HG03159 (cell line): ENCODE measurements around the gene NRBF2.
"Not testable (repeated sequence)": the region's sequence is repeated elsewhere in the genome, so short reads cannot be mapped to it uniquely, and the experiment has no call there.

Experiments
- ATAC-seq: cut with Tn5 transposase; IDR thresholded peaks from one replicate; pipeline ENCODE4 v1.9.1; 2021; ENCODE audit warnings: mild to moderate bottlenecking, moderate library complexity; ENCODE audit not compliant: unreplicated experiment

NRBF2 gene

DNA sequence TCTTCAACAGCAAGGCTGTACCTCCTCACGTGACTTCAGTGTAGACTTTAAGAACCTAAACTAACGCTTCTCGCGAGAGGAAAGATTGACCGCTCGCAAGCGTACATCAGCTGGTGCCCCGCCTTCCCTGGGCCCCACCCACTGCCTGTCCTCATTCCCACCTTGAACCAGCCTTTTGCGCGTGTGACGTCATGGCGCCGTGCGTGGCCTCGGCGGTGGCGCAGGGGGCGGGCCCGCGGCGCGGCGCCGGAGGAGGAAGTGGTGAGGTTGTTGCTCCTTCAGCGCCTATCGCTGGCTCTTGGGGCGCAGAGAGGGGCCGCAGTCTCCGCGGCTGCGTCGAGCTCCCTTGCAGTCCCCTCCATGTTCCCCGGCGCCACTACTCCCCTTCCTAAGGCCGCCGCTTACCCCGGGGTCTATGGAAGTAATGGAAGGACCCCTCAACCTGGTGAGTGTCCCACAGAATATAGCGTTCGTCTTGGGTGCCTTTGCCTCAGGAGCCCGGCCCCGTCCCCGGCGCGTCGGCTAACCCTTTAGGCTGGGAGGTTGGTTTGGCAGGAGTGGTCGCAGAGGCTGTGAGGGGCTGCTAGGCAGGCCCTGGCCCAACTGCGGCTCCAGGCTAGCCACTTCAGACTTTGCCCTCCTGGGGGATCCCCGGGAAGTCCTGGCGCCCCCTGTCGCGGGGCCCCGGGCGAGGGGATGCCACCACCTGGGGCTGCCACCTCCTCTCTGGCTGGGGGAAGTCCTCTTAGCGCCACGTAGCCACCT, at the start of gene NRBF2:
Gene NRBF2 (plus strand): TSS at position 273 of the 765 bp plus-strand sequence. CDS start 143 bp downstream, at position 416.
- peak; percentile 97 for ATAC-seq

GRCh38 chr10:63083406-63083805, 49.7 kb upstream of the NRBF2 start:
- ATAC-seq: not testable (repeated sequence)

GRCh38 chr10:63083904-63084689, 49.0 kb upstream of the NRBF2 start:
- peak; percentile 77 for ATAC-seq

GRCh38 chr10:63084690-63085382, 48.3 kb upstream of the NRBF2 start:
- ATAC-seq: no peak

- ATAC-seq: no peak
Measured at GRCh38 chr10:63093227-63093626, 39.9 kb upstream of the NRBF2 start.

DNA sequence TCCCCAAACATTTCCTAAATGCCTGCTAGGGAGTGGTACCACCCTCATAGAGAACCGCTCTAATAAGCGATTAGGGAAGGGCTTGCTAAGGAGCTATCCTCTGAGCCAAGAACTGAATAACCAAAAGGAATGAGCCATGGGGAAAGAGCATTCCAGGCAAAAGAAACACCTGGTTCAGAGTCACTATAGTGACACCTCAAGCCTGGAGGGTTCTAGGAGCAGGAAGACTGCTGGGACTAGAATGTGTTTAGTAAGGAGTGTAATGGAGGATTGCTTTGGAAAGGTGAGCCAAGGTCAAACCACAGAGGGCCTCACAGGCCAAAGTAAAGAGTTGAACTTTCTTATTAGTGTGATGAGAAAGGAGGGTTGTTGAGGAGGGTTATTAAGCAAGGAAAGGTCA, 38.7 kb upstream of the NRBF2 start:
- no peak for ATAC-seq

DNA sequence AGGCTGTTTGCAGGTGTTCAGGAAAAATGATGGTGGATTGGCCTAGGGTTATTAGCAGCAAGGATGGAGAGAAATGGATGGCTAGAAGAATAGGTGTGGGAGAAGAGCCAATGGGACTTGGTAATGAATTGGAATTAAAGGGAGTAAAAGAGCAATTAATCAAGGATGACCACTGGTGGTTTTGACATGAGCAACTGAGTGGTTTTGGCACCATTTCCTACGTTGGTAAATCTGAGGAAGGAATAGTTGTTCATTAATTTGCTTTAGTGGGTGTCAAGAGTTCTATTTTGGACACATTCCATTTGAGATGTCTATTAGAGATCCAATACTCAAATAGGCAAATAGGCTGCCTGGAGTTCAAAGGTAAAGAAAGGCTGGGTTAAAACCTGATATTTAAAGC, 38.2 kb upstream of the NRBF2 start:
- ATAC-seq: no peak

DNA sequence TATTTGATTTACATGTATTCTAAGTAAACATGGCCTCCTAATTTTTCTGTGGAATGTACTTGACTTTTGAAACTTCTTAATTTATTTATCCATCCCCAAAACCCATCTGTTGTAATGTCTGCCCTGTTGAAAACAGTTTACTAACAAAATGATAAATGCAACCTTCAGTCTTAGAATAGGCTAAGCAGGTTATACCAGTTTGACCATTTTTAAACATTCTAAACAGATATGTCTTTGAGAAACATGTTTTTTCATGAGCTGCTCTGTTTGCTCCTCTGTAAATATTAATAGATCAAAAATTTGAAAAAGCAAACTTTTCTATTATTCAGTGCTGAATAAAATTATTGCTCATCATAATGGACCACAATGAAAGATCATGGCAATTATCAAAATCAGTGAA, 33.4 kb upstream of the NRBF2 start:
- no peak for ATAC-seq

DNA sequence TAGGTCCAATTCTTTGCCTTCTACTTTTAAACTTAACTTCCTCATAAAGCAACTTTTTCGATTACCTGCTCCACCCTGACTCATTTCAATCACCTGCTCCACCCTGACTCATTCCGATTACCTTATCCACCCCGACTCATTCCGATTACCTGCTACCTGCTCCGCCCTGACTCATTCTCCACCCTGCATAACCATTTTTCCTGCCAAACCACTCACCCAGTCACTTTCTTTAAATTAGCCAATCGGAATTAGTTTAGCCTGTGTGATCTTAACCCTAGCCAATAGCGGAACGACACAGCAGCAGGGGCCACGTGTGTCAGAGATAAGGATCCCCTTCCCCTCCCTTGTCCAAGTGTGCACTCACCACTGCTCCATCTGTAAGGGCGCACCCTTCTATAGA, 32.0 kb upstream of the NRBF2 start:
- not testable (repeated sequence) for ATAC-seq

GRCh38 chr10:63102279-63102883, 30.7 kb upstream of the NRBF2 start:
- ATAC-seq: not testable (repeated sequence)

DNA sequence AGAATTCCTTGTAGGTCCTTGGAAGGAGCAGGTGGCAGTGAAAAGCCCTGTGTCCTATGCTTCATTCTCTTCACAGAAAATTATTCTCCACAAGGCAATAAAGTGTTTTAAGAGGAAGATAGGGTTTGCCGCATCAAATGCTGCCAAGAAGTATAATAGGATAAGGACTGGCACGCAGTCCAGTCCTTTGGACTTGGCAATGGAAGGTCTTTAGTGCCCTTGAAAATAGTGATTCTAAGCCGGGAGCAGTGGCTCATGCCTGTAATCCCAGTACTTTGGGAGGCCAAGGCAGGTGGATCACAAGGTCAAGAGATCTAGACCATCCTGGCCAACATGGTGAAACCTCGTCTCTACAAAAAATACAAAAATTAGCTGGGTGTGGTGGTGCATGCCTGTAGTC, 29.9 kb upstream of the NRBF2 start:
- ATAC-seq: not testable (repeated sequence)

GRCh38 chr10:63103971-63104409, 29.1 kb upstream of the NRBF2 start:
- no peak for ATAC-seq

GRCh38 chr10:63105225-63106110, 27.7 kb upstream of the NRBF2 start:
- ATAC-seq: no peak

DNA sequence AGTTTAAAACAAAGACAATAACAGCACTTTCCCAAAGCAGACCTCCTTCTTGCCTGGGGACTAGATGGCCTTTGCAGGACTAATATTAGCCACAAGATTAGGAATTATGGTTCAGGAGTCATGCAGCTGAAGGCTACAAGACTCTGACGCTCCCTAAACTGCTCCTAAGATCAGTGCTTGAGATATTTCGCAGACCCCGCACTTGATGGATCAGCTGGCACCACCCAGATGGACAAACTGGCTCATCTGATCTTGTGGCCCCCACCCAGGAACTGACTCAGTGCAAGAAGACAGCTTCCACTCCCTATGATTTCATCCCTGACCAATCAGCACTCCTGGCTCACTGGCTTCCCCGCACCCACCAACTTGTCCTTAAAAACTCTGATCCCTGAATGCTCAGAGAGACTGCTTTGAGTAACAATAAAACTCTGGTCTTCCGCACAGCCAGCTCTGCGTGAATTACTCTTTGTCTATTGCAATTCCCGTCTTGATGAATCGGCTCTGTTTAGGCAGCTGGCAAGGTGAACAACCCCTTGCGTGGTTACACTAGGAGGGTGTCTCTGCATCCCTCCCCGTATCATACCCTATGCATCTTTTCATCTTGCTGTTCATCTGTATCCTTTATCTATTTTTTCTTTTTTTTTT, 26.9 kb upstream of the NRBF2 start:
- ATAC-seq: no peak

DNA sequence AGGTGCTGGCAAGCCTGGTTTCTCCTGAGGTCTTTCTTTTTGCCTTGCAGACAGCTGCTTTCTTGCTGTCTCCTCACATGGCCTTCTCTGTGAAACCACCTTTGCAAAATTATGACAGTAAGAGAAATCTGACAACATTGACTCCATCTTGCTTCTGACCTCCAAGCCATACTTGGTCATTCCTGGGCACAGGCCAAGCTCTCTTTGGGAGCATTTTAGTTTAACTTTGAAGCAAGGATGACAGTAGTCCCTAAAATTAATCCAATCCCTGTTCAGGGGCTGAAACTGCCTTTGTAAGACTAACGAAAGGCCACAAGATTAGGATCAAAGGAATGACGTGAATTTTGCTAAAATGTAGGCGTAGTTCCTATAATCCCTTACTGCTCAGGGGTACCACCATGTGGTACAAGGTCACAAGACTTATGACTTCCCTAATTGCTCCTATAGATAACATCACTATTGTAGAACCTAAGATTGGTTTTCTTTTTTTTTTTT, 25.1 kb upstream of the NRBF2 start:
- no peak for ATAC-seq

DNA sequence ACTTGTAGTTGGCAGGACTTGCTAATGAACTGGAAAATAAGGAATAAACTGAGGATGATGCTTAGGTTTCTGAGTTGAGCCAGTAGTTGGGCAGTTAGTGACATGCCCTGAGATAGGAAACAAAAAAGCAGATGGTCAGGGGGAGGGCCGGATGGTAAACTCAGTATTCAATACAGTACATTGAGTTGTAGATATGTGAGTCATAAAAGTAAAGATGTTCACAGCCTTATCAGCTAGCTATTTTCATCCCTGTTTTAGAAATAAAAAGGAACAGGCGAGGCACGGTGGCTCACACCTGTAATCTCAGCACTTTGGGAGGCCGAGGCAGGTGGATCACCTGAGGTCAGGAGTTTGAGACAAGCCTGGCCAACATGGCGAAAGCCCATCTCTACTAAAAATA, 22.2 kb upstream of the NRBF2 start:
- no peak for ATAC-seq

GRCh38 chr10:63114031-63114814, 18.9 kb upstream of the NRBF2 start:
- ATAC-seq: no peak

GRCh38 chr10:63115732-63116383, 17.3 kb upstream of the NRBF2 start:
- ATAC-seq: no peak
